A549 (cell line): ENCODE results near the gene ADARB1. TPM values are rescaled to one million over a fixed set of nuclear protein-coding genes. Genes with fewer than 3 reads are reported as not detected.

Experiments used
- ATAC-seq, 2 experiments: fragments of 200-7000 bp in 1 of 2; fragments of >200 bp in 1 of 2; cut with Nextera tagmentation in 1 of 2; cut with Tn5 transposase in 1 of 2; 3 replicates each; pipeline versions ENCODE4 v1.8.0 to v1.9.1; 2018 to 2020; ENCODE audit warnings: mild to moderate bottlenecking in 1 of 2, moderate library complexity in 1 of 2
- CTCF ChIA-PET: fragments of 300-600 bp; sonication (Branson Sonifier 250); formaldehyde crosslinking; extraction: SDS; loops from one replicate; lab custom pipeline; 2021; ENCODE audit warnings: antibody characterized with exemption, inconsistent platforms; lab: Yijun Ruan, JAX
- POLR2A ChIA-PET: fragments of 350-600 bp; formaldehyde crosslinking; extraction: SDS; loops from one replicate; lab custom pipeline; 2021; ENCODE audit warnings: antibody characterized with exemption, inconsistent platforms; lab: Yijun Ruan, JAX
- DNase-seq, 2 experiments: peaks; one replicate each; pipeline versions ENCODE4 v3.0.0 to v3.0.0-alpha.2; 2011 to 2016; ENCODE audit warnings: low read depth in 1 of 2, low spot score in 1 of 2
- FAIRE-seq: peaks from 2 replicates; lab custom pipeline; 2011; peaks lifted over from hg19 to GRCh38; lab: Jason Lieb, UNC
- H3K27ac ChIP-seq, 2 experiments: fragments of >200 bp; sonication (Bioruptor Twin); formaldehyde crosslinking; 3 replicates each; pipeline ENCODE4 v1.5.1; 2016 to 2017
- H3K4me1 ChIP-seq: fragments of >200 bp; sonication (Bioruptor Twin); formaldehyde crosslinking; 3 replicates; pipeline ENCODE4 v1.6.1; 2016
- H3K4me2 ChIP-seq: fragments of >200 bp; sonication (Bioruptor Twin); formaldehyde crosslinking; 3 replicates; pipeline ENCODE4 v1.6.1; 2016
- H3K4me3 ChIP-seq: fragments of >200 bp; sonication (Bioruptor Twin); formaldehyde crosslinking; 3 replicates; pipeline ENCODE4 v1.5.1; 2016
- H3K9me3 ChIP-seq: fragments of >200 bp; sonication (Bioruptor Twin); formaldehyde crosslinking; 3 replicates; pipeline ENCODE4 v1.6.1; 2016
- BHLHE40 ChIP-seq: IDR thresholded peaks from 2 replicates; pipeline ENCODE4 v1.6.1; 2012; ENCODE audit warnings: low read depth, low read length, inconsistent platforms
- CBX2 ChIP-seq: fragments of 200-600 bp; sonication (generic); IDR thresholded peaks from 2 replicates; pipeline ENCODE4 v1.6.1; 2016; ENCODE audit warnings: low read depth, mild to moderate bottlenecking, borderline replicate concordance
- CBX8 ChIP-seq: fragments of 200-600 bp; sonication (generic); IDR thresholded peaks from 2 replicates; pipeline ENCODE4 v1.6.1; 2016
- CEBPB ChIP-seq, 2 experiments: fragments of >200 bp in 1 of 2; sonication (Bioruptor Twin) in 1 of 2; formaldehyde crosslinking in 1 of 2; IDR thresholded peaks; 2 replicates each; pipeline ENCODE4 v1.6.1; 2012 to 2016
- CHD4 ChIP-seq: fragments of 200-600 bp; sonication (generic); IDR thresholded peaks from 2 replicates; pipeline ENCODE4 v1.6.1; 2016; ENCODE audit warnings: antibody characterized with exemption, mild to moderate bottlenecking, borderline replicate concordance
- EHMT2 ChIP-seq: fragments of 200-600 bp; sonication (generic); IDR thresholded peaks from 2 replicates; pipeline ENCODE4 v1.6.1; 2016; ENCODE audit warnings: antibody characterized with exemption, low read depth, mild to moderate bottlenecking, moderate library complexity
- ESRRA ChIP-seq: fragments of 150-350 bp; IDR thresholded peaks from 2 replicates; pipeline ENCODE4 v1.6.1; 2014; ENCODE audit warnings: mild to moderate bottlenecking, low read length, borderline replicate concordance
- HDAC2 ChIP-seq: fragments of 200-600 bp; sonication (generic); IDR thresholded peaks from 2 replicates; pipeline ENCODE4 v1.6.1; 2016
- HEYL ChIP-seq: fragments of 250-450 bp; sonication (Bioruptor Pico); IDR thresholded peaks from 2 replicates; pipeline ENCODE4 v1.8.0; 2021; ENCODE audit warnings: mild to moderate bottlenecking, moderate library complexity
- HOXA7 ChIP-seq: fragments of 250-450 bp; sonication (Bioruptor Pico); IDR thresholded peaks from 2 replicates; pipeline ENCODE4 v1.5.0; 2020; ENCODE audit warnings: mild to moderate bottlenecking, moderate library complexity
- HOXB13 ChIP-seq: fragments of 250-450 bp; sonication (Bioruptor Pico); IDR thresholded peaks from 2 replicates; pipeline ENCODE4 v1.5.0; 2020; ENCODE audit warnings: low read depth, mild to moderate bottlenecking, moderate library complexity
- KDM5A ChIP-seq: fragments of 200-600 bp; sonication (generic); IDR thresholded peaks from 2 replicates; pipeline ENCODE4 v1.6.1; 2016; ENCODE audit warnings: antibody characterized with exemption, mild to moderate bottlenecking
- MAFK ChIP-seq: fragments of 450-650 bp; IDR thresholded peaks from 2 replicates; pipeline ENCODE4 v1.6.1; 2014; ENCODE audit not compliant: partially characterized antibody
- MAZ ChIP-seq: fragments of 150-350 bp; IDR thresholded peaks from 2 replicates; pipeline ENCODE4 v1.6.1; 2014; ENCODE audit warnings: antibody characterized with exemption, low read depth, low read length, borderline replicate concordance
- MYC ChIP-seq: IDR thresholded peaks from 2 replicates; pipeline ENCODE4 v1.6.1; 2012; ENCODE audit warnings: mild to moderate bottlenecking, inconsistent platforms, low read length, improper control_type of control experiment, borderline replicate concordance
- NFE2L2 ChIP-seq: fragments of 150-350 bp; conservative IDR thresholded peaks from 2 replicates; pipeline ENCODE4 v1.6.1; 2014; ENCODE audit warnings: low read length
- PHF8 ChIP-seq: fragments of 200-600 bp; sonication (generic); IDR thresholded peaks from 2 replicates; pipeline ENCODE4 v1.6.1; 2016; ENCODE audit warnings: low read depth, mild to moderate bottlenecking, antibody characterized with exemption, moderate library complexity, borderline replicate concordance
- POLR2A ChIP-seq: IDR thresholded peaks from 2 replicates; pipeline ENCODE4 v1.6.1; 2012; ENCODE audit warnings: mild to moderate bottlenecking, low read length
- RNF2 ChIP-seq: fragments of 200-600 bp; sonication (generic); IDR thresholded peaks from 2 replicates; pipeline ENCODE4 v1.6.1; 2016; ENCODE audit warnings: low read depth, mild to moderate bottlenecking, antibody characterized with exemption, moderate library complexity, borderline replicate concordance
- TP53 ChIP-seq: fragments of 250-450 bp; sonication (Bioruptor Pico); IDR thresholded peaks from 2 replicates; pipeline ENCODE4 v1.5.0; 2021; ENCODE audit warnings: mild to moderate bottlenecking, moderate library complexity
- ZSCAN20 ChIP-seq: fragments of 250-450 bp; sonication (Bioruptor Pico); IDR thresholded peaks from 2 replicates; pipeline ENCODE4 v1.8.0; 2022; ENCODE audit warnings: mild to moderate bottlenecking, moderate library complexity
- WGBS: methylation state at CpG from one replicate; pipeline ENCODE4 v1.1.6; 2017; ENCODE audit errors: missing lambda C conversion rate; 5-methylcytosine and 5-hydroxymethylcytosine counted together
- polyA plus RNA-seq, 4 experiments: library from polyadenylated mRNA; depleted of rRNA in 3 of 4; stranded (reverse); fragments of >200 nt; fragmentation: RNase III in 1 of 4; extraction: RNeasy Plus Mini Kit Qiagen cat#74134 plus additional on column Dnase treatment in 1 of 4; gene quantifications; 2 replicates in 3 of 4; 3 replicates in 1 of 4; pipeline ENCODE4 v1.2.3, GENCODE V29; 2011 to 2017
- TF ChIP-seq, protein P1 (sequence below): fragments of >200 bp; sonication (Bioruptor Twin); formaldehyde crosslinking; IDR thresholded peaks from 3 replicates; pipeline ENCODE4 v1.5.1; 2016
- TF ChIP-seq, protein P2 (sequence below): IDR thresholded peaks from 2 replicates; pipeline ENCODE4 v1.6.1; 2012
- TF ChIP-seq, protein P3 (sequence below): IDR thresholded peaks from 2 replicates; pipeline ENCODE4 v1.6.1; 2012

Gene ADARB1
- polyA plus RNA-seq, 2 of the 4 experiments (the other 2 are of a cell fraction) = 3.2 to 5.7 TPM

DNA sequence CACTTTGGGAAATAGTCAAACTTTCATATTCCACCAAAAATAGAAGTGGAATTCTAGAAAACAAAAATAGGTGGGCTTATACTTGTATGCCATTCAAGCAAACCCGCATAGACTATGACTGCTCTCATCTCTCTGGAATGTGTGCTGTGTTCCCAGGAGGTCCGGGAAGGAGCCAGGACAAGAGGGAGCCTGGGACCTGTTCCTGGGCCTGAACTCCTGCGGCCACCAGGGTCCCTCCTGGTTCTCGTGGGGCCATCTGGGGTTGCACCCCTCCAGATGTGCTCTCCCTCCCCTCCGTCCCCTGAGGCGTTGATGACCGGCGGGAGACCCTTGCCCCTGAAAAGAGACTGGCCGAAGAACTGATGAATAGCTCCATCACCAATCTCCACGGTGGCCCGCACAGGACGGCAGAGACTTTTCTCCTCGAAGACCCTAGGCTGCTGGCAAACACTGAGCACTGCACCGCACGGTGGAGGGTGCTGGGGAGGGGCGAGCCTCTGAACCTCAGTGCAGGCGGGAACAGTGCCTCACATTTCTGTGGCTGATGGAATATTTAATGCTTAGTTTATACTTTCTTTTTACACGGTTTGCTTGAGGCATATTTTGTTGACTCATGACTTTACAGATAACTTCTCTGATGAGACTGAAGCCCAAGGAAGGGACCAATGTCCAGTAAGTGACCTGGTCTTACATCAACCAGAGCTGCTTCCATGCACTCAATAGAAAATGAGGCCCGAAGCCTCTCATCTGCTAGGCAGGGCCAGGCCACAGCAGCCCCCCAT lies 9.6 kb upstream of the ADARB1 start:
- Histone ChIP-seq H3K4me3 (no peak overlapping the region), H3K27ac (no peak overlapping the region), H3K9me3 (0 out of 3 replicates have a peak, but pooled peaks cover 4% of the 10 kb centered on the region), H3K4me1 (no peaks in the 10 kb centered on the region), H3K4me2 (no peak overlapping the region)
- DNase-seq (no peak), FAIRE-seq (no peak), ATAC-seq (no peak)
- TF ChIP-seq PHF8 (no peak), EHMT2 (no peak), ZSCAN20 (CRISPR knock-in tag) (no peak), MAFK (peak; percentile 42)
- 68% methylated on average over 15 of the region's 19 CpGs for WGBS
- POLR2A ChIA-PET = no interaction called here
- CTCF ChIA-PET = interaction anchor here (2.0 kb wide), 1 partner anchor 10 kb away, joined by 5 read pairs; no protein-coding TSS in a partner anchor

DNA sequence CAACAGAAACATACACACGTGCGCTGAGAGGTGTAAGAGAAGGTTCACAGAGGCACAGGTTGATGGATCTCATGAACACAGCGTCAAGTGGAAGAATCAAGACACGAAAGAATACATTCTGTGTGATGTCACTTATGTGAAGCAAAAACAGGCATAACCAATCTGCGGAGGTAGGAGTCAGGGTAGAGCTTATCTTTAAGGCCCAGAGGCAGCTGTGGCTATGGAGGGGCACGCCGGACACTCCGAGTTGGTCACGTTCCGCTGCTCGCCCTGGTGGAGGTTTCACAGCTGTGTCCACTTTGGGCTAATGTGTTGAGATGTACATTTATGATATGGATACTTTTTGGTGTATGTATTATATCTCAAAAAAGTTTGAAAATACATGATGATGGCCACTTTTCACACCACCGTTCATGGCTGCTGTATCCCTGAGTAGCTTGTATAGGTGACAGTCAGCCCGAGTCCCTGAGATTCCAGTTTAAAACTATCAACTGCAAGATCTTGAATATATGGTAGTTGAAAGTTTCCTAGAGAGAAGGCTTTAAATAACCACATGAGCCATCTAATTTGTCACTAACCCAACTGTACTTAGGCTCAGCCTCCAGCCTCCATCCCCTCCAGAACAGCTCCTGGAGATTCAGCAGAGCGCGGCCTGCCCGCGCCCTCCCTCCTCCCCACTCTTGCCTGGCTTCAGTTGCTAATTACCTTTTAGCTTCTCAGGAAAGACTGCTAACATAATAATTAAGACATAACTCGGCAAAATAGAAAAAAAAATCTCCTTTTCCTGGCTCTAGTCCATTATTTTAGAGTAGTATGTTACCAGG lies 6.7 kb upstream of the ADARB1 start:
- FAIRE-seq = no peak
- DNase-seq = no peak
- no peak overlapping the region for H3K4me2 ChIP-seq
- 0 out of 3 replicates have a peak, but pooled peaks cover 4% of the 10 kb centered on the region for H3K9me3 ChIP-seq
- TF ChIP-seq TP53 = no peak
- no peak for TF ChIP-seq ESRRA
- 78% methylated on average over 18 of the region's 18 CpGs for WGBS
- H3K4me3 ChIP-seq = no peak overlapping the region
- no peaks in the 10 kb centered on the region for H3K4me1 ChIP-seq
- H3K27ac ChIP-seq = no peak overlapping the region
- ChIA-PET CTCF (interaction anchor here (0.8 to 1.5 kb wide), 3 partner anchors 13 to 120 kb away, joined by 3 to 5 read pairs (median 3); no protein-coding TSS in a partner anchor), POLR2A (no interaction called here)
- ATAC-seq = no peak

DNA sequence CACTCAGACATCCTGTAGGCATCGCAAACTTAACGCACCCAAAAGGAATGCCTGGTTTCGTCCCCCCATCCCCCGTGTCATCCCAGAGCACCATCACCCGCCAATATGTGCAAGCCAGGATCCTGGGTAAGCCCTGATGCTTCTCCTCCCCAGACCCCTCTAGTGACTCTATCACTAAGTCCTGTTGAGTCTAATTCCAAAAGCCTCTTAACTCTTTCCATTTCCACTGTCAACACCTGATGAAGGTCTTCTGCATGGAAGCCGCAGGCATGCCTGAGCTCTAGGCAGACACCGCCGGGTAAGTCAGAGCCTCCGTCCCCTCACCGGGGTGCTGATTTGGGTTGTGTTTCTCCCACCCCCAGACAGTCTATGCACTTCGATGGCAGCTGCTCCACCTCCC lies 5.3 kb upstream of the ADARB1 start:
- ATAC-seq = no peak
- WGBS = 82% methylated on average over 10 of the region's 11 CpGs
- no peak for DNase-seq
- POLR2A ChIA-PET = no interaction called here
- Histone ChIP-seq H3K4me3 (no peak overlapping the region), H3K4me1 (0 out of 3 replicates have a peak, but pooled peaks cover 3% of the 10 kb centered on the region), H3K27ac (no peak overlapping the region), H3K4me2 (no peak overlapping the region), H3K9me3 (no peaks in the 10 kb centered on the region)
- TF ChIP-seq BHLHE40 (no peak), CHD4 (no peak), POLR2A (no peak), HOXB13 (CRISPR knock-in tag) (no peak), MAZ (no peak), HDAC2 (no peak), HOXA7 (no peak)
- TF ChIP-seq, protein P1, sequence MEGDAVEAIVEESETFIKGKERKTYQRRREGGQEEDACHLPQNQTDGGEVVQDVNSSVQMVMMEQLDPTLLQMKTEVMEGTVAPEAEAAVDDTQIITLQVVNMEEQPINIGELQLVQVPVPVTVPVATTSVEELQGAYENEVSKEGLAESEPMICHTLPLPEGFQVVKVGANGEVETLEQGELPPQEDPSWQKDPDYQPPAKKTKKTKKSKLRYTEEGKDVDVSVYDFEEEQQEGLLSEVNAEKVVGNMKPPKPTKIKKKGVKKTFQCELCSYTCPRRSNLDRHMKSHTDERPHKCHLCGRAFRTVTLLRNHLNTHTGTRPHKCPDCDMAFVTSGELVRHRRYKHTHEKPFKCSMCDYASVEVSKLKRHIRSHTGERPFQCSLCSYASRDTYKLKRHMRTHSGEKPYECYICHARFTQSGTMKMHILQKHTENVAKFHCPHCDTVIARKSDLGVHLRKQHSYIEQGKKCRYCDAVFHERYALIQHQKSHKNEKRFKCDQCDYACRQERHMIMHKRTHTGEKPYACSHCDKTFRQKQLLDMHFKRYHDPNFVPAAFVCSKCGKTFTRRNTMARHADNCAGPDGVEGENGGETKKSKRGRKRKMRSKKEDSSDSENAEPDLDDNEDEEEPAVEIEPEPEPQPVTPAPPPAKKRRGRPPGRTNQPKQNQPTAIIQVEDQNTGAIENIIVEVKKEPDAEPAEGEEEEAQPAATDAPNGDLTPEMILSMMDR = no peak
- CTCF ChIA-PET = interaction anchor here (0.7 to 1.5 kb wide), 3 partner anchors 10 to 59 kb away, joined by 3 to 5 read pairs (median 4); no protein-coding TSS in a partner anchor
- FAIRE-seq = no peak

DNA sequence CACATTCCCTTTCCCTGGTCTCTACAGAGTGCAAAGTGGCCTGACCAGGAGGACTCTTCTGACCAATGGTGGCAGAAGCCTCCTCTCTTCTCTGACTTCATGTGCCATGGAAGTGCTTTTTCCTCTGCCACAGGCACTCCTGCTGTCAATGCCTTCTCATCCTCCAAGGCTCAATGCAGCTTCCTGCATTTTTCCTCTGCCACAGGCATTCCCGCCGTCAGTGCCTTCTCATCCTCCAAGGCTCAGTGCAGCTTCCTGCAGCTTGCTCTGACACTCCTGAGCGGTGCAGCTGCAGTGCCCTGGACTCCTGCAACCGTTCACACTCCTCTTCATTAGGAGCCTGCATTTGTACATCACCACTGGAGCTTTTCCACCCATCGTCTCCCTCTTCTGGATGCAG lies 4.7 kb upstream of the ADARB1 start:
- ChIA-PET CTCF (interaction anchor here (0.7 to 1.0 kb wide), 2 partner anchors 9 to 53 kb away, joined by 3 to 4 read pairs; no protein-coding TSS in a partner anchor), POLR2A (no interaction called here)
- 70% methylated on average over 5 of the region's 5 CpGs for WGBS
- DNase-seq (no peak), ATAC-seq (no peak), FAIRE-seq (no peak)
- Histone ChIP-seq H3K4me2 (no peak overlapping the region), H3K4me3 (no peak overlapping the region), H3K4me1 (0 out of 3 replicates have a peak, but pooled peaks cover 3% of the 10 kb centered on the region), H3K9me3 (no peaks in the 10 kb centered on the region), H3K27ac (no peak overlapping the region)
- TF ChIP-seq HEYL (CRISPR knock-in tag) (no peak), CEBPB (IDR thresholded peaks at IDR 0.05) (no peak), HDAC2 (no peak), RNF2 (no peak), MAFK (no peak), MYC (no peak), CBX8 (no peak), CBX2 (no peak), KDM5A (no peak), NFE2L2 (no peak)
- TF ChIP-seq, protein P2, sequence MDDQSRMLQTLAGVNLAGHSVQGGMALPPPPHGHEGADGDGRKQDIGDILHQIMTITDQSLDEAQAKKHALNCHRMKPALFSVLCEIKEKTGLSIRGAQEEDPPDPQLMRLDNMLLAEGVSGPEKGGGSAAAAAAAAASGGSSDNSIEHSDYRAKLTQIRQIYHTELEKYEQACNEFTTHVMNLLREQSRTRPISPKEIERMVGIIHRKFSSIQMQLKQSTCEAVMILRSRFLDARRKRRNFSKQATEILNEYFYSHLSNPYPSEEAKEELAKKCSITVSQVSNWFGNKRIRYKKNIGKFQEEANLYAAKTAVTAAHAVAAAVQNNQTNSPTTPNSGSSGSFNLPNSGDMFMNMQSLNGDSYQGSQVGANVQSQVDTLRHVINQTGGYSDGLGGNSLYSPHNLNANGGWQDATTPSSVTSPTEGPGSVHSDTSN = no peak
- TF ChIP-seq, protein P3, sequence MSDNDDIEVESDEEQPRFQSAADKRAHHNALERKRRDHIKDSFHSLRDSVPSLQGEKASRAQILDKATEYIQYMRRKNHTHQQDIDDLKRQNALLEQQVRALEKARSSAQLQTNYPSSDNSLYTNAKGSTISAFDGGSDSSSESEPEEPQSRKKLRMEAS = no peak
- TF ChIP-seq, all 56 proteins: peak for 0
